Cardiac muscle cell (in vitro differentiated cells and primary cell): ENCODE measurements around the gene RPL23. TPM values are rescaled to one million over a fixed set of nuclear protein-coding genes. Genes with fewer than 3 reads are reported as not detected.

ENCODE experiments used
- DNase-seq, 2 donors: peaks; one replicate each; pipeline versions ENCODE4 v3.0.0 to v3.0.0-alpha.2; 2010 to 2017; ENCODE audit warnings: low read depth in 1 of 2, low spot score in 1 of 2
- H3K27ac ChIP-seq: fragments of 200-600 bp; sonication (generic); 2 replicates; pipeline ENCODE4 v1.5.1; 2016
- H3K27me3 ChIP-seq: fragments of 200-600 bp; sonication (generic); 2 replicates; pipeline ENCODE4 v1.6.0; 2016; ENCODE audit warnings: control low read depth
- H3K36me3 ChIP-seq: fragments of 200-600 bp; sonication (generic); 2 replicates; pipeline ENCODE4 v1.5.1; 2016; ENCODE audit warnings: control low read depth
- H3K4me1 ChIP-seq: fragments of 200-600 bp; sonication (generic); 2 replicates; pipeline ENCODE4 v1.8.1; 2017; ENCODE audit warnings: low read depth, mild to moderate bottlenecking, mixed run types
- H3K4me3 ChIP-seq: fragments of 200-600 bp; sonication (generic); 2 replicates; pipeline ENCODE4 v1.5.1; 2016; ENCODE audit warnings: mild to moderate bottlenecking
- H3K9me3 ChIP-seq: fragments of 200-600 bp; sonication (generic); 2 replicates; pipeline ENCODE4 v1.5.1; 2017; ENCODE audit warnings: low read depth, mild to moderate bottlenecking, control low read depth
- CTCF ChIP-seq: IDR thresholded peaks from 2 replicates; pipeline ENCODE4 v1.5.1; 2012; ENCODE audit warnings: low read depth, mild to moderate bottlenecking, low read length
- polyA plus RNA-seq: library from polyadenylated mRNA; unstranded; fragments of >200 nt; fragmentation: Nextera tagmentation; extraction: Ambion mirVana; gene quantifications from 2 replicates; pipeline ENCODE4 v1.2.1, GENCODE V29; 2016
- total RNA-seq: library from RNA; depleted of rRNA; stranded (reverse); fragments of >200 nt; gene quantifications from 2 replicates; pipeline ENCODE4 v1.2.3, GENCODE V29; 2016

Gene RPL23
- total and polyA plus RNA-seq, 2 experiments from 2014 or later = 567 to 2,692 TPM

- no peaks in the 10 kb centered on the region for H3K36me3 ChIP-seq
- TF ChIP-seq CTCF = no peak
- peak in 1 of 2 donors; percentile 50 for DNase-seq
- no peak overlapping the region for H3K4me3 ChIP-seq
- no peak overlapping the region for H3K27ac ChIP-seq
- H3K27me3 ChIP-seq = no peaks in the 10 kb centered on the region
- H3K9me3 ChIP-seq = no peaks in the 10 kb centered on the region
- H3K4me1 ChIP-seq = peaks cover 43% of the 10 kb centered on the region
These were observed 22.1 kb upstream of the RPL23 start for GRCh38 chr17:38875477-38876075.

DNA sequence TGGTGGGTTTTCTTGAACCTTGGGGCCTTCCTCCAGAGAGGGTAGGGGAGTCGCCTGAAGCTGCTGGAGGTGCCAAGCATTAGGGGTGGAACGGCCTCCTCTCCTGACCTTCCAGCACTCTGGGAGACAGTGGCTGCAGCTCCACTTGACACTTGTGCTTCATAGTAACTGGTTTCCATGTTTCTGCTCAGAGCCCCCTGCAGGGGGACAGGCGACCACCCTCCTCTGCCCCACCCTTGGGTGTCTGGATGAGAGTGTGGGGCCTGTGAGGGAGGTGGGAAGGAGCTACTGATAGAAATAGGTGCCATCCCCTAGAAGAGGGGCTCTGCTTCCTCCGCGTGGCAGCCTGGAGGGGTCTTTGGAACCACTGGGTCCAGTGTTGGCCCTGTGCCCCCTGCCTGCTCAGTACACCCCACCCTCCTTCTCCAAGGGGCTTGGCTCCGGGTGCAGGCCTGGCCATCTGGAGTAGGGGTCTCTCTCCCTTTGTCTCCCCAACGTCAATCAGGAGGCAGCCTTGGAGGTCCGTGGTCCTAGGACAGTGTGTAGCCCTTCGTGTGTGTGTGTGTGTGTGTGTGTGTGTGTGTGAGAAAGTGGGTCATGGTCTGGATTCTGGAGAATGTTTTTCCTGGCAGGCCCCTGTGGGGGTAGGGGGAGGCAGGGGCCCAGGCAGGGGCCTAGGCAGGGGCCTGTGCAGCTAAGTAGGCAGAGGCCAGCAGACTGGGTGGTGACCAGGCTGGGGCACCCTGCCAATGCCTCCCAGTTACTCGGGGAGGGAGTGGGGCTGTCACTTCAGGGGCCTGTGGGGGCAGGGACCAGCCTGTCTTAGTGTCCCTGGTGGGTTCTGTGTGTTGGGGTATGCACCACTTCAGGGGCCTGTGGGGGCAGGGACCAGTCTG, 21.2 kb upstream of the RPL23 start:
- no peaks in the 10 kb centered on the region for H3K9me3 ChIP-seq
- H3K27ac ChIP-seq = no peak overlapping the region
- H3K4me1 ChIP-seq = peaks cover 35% of the 10 kb centered on the region
- peak in 1 of 2 donors; percentile 44 for DNase-seq
- H3K36me3 ChIP-seq = no peaks in the 10 kb centered on the region
- TF ChIP-seq CTCF = no peak
- no peak overlapping the region for H3K4me3 ChIP-seq
- H3K27me3 ChIP-seq = no peaks in the 10 kb centered on the region

- Histone ChIP-seq H3K9me3 (no peaks in the 10 kb centered on the region), H3K36me3 (no peaks in the 10 kb centered on the region), H3K27ac (peak overlapping the region; percentile 49), H3K4me3 (no peak overlapping the region), H3K4me1 (peaks cover 29% of the 10 kb centered on the region), H3K27me3 (no peaks in the 10 kb centered on the region)
- no peak for TF ChIP-seq CTCF
- no peak for DNase-seq
These were observed 20.3 kb upstream of the RPL23 start for GRCh38 chr17:38873640-38874380.

- no peak overlapping the region for H3K27ac ChIP-seq
- H3K4me1 ChIP-seq = peaks cover 29% of the 10 kb centered on the region
- TF ChIP-seq CTCF = no peak
- H3K27me3 ChIP-seq = no peaks in the 10 kb centered on the region
- no peak overlapping the region for H3K4me3 ChIP-seq
- H3K9me3 ChIP-seq = no peaks in the 10 kb centered on the region
- no peak for DNase-seq
- H3K36me3 ChIP-seq = no peaks in the 10 kb centered on the region
These were observed 19.3 kb upstream of the RPL23 start for GRCh38 chr17:38872671-38873385.

DNA sequence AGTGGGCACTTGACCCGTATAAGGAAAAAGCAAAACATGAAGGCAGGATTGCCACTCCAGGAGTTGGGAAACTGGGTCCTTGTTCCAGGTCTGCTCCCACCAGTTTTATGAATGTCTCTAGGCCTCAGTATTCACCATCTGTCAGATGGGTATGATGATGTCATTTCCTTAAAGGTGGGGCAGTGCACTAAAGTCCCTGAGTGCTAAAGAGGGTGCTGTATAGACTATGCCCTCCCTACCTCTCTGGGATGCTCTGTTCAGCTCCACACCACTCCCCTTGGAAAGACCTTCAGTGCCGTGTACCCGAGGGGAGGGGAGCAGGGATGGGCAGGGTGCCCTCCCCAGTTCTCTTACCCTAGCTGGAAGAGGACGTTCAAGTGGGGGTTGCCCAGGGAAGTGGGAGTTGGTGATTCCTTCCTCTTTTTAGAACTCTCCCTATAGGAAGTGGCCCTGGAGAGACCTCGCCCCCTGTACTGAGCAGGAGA, 18.5 kb upstream of the RPL23 start:
- Histone ChIP-seq H3K4me1 (peaks cover 29% of the 10 kb centered on the region), H3K36me3 (no peaks in the 10 kb centered on the region), H3K4me3 (peak overlapping the region; percentile 66), H3K27ac (peak overlapping the region; percentile 82), H3K27me3 (no peaks in the 10 kb centered on the region), H3K9me3 (no peaks in the 10 kb centered on the region)
- no peak for DNase-seq
- TF ChIP-seq CTCF = no peak
